Stimulated activated CD8-positive, alpha-beta memory T cell treated with anti-CD3 and anti-CD28 coated beads, Interleukin-12 subunit alpha, Interleukin-12 subunit beta, amount 100 ng/mL, for 24 hours (primary cell): ENCODE data around the gene SYCE3.

Source experiments
- DNase-seq: peaks from one replicate; pipeline ENCODE4 v3.0.0-alpha.2; 2020; ENCODE audit errors: extremely low read depth

Gene SYCE3

GRCh38 chr22:50531546-50531961 is 31.2 kb downstream of the SYCE3 start:
- DNase-seq, result no peak

- peak; percentile 71 for DNase-seq
These were observed 31.7 kb downstream of the SYCE3 start for GRCh38 chr22:50530877-50531545.

- DNase-seq, result no peak
These were observed 32.2 kb downstream of the SYCE3 start for GRCh38 chr22:50530580-50530876.

GRCh38 chr22:50529897-50530579 is 32.7 kb downstream of the SYCE3 start, which contains the start of gene TYMP:
TSS of gene TYMP (minus strand) at chr22:50530012. CDS start at chr22:50529709, 303 bp downstream.
- DNase-seq, result no peak

GRCh38 chr22:50529416-50529896 is 33.3 kb downstream of the SYCE3 start:
- no peak for DNase-seq

GRCh38 chr22:50528682-50529415 is 33.9 kb downstream of the SYCE3 start:
- no peak for DNase-seq

- no peak for DNase-seq
These were observed 34.6 kb downstream of the SYCE3 start for GRCh38 chr22:50527921-50528681.

GRCh38 chr22:50526834-50527801 is 35.6 kb downstream of the SYCE3 start:
- no peak for DNase-seq

GRCh38 chr22:50526108-50526833 is 36.4 kb downstream of the SYCE3 start:
- peak; percentile 64 for DNase-seq

GRCh38 chr22:50525858-50526107 is 36.9 kb downstream of the SYCE3 start:
- no peak for DNase-seq

GRCh38 chr22:50525104-50525857 is 37.4 kb downstream of the SYCE3 start, which contains the start of gene SCO2:
TSS of gene SCO2 (minus strand) at chr22:50525598. CDS start at chr22:50524411, 1,187 bp downstream.
- DNase-seq, result peak; percentile 94

GRCh38 chr22:50524676-50525103 is 38.0 kb downstream of the SYCE3 start:
- no peak for DNase-seq

GRCh38 chr22:50523806-50524675 is 38.7 kb downstream of the SYCE3 start:
- no peak for DNase-seq

- no peak for DNase-seq
These were observed 39.3 kb downstream of the SYCE3 start for GRCh38 chr22:50523458-50523805.

- DNase-seq, result no peak
These were observed 39.8 kb downstream of the SYCE3 start for GRCh38 chr22:50522806-50523438.

- no peak for DNase-seq
These were observed 40.4 kb downstream of the SYCE3 start for GRCh38 chr22:50522208-50522805.

- no peak for DNase-seq
These were observed 41.0 kb downstream of the SYCE3 start for GRCh38 chr22:50521710-50522109.
